NCI-H2196 treated with DMSO at 0.1 percent for 48 hours (cell line): Measurements from ENCODE around the gene AFF3.

Experiments used
- DNase-seq: peaks from one replicate; lab custom pipeline; 2025; ENCODE audit not compliant: unreplicated experiment; lab: John Stamatoyannopoulos, UW

AFF3 gene

GRCh38 chr2:99899058-99899855 is 243.1 kb downstream of the AFF3 start:
- no peak for DNase-seq

DNA sequence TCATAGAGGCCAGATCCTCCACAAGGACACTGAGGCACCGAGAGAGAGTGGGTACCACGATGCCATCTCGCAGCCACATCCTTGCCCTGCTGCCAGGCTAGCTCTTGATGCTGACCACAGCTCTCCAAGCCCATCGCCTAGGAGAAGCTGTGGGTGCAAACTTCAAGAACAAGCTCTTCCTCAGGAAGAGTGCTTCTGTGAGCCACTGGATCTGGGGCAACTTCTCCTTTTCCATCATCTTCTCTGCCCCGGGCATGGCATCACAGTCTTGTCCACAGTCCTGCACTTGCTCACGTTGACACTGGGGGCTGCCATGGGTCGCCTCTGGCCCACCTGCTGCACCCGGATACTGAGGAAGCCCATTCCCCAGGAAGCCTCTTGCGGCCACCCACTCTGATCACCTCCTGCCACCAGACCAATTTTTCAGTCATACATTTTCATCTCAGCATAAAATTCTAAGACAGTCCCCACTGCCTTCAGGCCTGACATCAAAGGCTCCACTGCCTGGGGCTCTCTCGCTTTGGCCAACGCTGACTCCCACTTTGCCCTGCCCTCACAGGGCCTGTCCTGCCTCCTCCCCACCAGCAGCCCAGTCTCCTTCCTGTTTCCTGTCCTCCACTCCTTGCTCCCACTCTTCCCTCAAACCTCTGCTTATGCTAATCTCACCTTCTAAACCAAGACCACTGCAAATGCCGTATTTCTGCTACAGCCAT is 243.9 kb downstream of the AFF3 start:
- DNase-seq: no peak

GRCh38 chr2:99891428-99891780 is 251.0 kb downstream of the AFF3 start:
- no peak for DNase-seq

GRCh38 chr2:99890568-99891427 is 251.6 kb downstream of the AFF3 start:
- DNase-seq: no peak

DNA sequence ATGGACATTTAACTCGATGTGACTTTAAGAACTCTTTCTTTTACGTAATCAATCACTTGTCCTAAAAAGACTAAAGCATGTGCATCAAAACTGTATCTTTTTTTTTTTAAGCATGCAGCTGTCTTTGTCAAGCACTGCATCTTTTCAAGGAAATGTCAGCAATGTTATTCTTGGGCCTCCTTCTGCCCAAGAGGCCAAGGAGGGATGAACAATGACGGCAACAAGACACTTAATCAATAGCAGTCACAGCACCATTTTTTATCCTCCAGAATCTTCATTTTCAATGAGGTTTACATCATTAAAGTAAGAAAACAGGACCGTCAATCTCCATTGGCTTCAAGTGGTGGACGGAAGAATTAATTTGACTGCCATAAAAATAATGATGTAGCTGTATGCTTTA is 253.8 kb downstream of the AFF3 start:
- no peak for DNase-seq

- DNase-seq: no peak
Observed at GRCh38 chr2:99886418-99886817, 256.0 kb downstream of the AFF3 start.

- no peak for DNase-seq
Observed at GRCh38 chr2:99883358-99883757, 259.0 kb downstream of the AFF3 start.

DNA sequence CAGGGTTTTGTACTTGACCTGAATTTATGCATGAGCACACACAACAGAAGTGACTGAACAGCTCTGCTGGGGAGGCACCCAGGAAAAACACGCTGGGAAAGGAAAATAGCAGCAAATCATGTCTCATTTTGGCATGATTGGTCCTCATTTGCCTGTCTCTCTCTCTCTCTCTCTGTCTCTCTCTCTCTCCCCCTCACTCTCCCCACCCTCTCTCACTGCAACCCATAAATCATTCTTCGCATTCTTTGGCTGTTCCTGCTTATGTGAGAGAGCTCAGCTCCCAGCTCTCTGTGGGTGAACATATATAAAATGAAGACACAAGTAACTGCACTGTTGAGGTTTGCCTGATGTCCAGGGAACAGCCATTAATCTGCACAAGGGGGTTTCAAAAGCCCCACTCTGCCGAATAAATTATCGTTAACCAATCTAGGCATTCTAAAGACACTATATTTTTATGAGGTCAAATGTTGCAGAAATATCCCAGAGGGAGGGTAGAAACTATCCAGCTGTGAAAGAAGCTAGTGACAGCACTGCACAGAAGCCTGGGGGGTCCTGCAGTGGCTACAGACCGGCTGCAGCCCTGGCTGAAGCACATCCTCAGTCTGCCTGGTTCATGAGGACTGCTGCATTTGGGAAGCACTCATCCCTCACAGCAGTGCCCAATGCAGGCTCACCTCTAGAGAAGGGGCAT is 260.3 kb downstream of the AFF3 start:
- no peak for DNase-seq

DNA sequence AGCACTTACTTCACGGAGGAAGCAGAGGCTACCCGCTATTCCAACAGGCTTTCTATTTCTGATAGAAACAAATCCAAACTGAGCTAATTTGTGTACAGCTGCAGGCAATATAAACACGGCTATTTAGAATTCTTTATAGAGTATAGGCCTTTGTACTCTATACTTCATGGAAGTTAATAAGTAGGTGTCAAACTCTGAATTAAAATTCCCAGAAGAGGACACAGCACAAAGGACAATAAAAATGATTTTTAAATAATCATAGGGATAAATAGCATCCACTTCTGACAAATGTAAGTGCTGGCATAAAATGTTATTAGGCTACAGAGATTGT is 261.5 kb downstream of the AFF3 start:
- DNase-seq: no peak

GRCh38 chr2:99880148-99880963 is 262.0 kb downstream of the AFF3 start:
- no peak for DNase-seq

DNA sequence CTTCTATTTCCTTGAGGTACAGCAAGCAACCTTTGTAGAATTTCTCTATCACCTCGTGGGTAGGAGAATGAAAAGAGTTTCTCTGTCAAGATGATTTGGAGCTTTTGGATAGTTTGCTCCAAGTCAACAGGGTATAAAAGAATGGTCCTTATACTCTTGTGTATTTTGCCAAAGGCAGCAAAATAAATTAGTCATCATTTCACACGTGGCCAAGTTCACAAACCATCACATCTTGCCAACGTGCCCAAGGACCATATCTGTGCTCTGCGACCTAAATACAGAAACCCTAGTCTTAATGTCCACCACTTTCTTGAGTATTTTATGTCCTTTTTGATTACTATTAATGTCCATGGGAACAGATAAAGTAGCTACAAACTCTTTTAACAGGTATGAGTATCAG is 262.9 kb downstream of the AFF3 start:
- no peak for DNase-seq

DNA sequence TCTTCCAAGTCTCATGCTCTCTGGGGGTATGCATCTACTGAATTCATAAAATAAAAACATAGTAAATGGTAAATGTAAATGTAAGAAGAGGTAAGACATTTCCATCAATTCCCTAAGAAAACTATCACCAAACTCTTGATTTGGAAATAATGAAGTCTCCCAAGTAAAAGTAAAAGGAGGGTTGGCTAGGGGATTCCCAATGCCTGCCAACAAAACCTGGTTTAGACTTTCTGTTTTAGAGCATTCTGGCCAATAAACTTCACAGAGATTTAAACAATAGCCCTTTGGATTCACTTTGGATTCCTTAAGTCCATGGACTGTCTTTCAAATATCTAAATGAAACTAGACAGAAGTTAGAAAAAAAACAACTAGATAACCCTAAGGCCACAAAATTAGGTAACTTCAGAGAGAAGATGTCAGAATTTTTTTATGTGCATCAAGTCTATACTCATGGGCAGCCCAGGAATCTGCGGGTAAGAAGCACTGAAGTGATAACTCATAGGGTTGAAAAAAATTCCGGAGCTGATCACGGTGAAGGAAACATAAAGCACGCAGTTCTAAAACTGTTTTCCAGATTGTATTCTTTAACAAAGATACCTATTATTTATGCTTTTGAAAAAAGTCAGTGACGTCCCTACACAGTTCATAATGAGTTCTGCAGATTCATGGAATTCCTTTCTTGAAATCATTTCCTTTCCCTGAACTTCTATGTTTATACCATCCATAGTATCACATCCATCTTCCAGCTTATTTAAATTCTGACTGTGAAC is 263.6 kb downstream of the AFF3 start:
- DNase-seq: no peak

GRCh38 chr2:99877963-99878362 is 264.4 kb downstream of the AFF3 start:
- no peak for DNase-seq

DNA sequence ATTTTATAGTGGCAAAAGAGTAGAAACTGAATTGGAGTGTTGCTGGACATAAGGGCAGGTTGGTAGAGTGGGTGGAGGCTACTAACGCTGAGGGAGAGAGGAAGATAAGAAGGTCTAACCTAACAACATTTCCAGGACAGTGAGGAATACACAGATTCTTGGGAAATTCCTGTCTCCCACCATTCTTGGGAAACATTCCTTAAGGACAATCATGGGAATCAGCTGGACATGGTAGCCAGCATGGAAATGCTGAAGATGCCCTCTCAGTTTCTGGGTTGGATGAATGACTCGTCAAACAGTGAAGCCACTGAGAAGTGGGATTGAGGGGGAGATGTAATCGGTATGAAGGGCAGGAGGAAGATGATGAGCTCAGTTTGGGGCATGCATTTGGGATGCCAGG is 265.4 kb downstream of the AFF3 start:
- no peak for DNase-seq

DNA sequence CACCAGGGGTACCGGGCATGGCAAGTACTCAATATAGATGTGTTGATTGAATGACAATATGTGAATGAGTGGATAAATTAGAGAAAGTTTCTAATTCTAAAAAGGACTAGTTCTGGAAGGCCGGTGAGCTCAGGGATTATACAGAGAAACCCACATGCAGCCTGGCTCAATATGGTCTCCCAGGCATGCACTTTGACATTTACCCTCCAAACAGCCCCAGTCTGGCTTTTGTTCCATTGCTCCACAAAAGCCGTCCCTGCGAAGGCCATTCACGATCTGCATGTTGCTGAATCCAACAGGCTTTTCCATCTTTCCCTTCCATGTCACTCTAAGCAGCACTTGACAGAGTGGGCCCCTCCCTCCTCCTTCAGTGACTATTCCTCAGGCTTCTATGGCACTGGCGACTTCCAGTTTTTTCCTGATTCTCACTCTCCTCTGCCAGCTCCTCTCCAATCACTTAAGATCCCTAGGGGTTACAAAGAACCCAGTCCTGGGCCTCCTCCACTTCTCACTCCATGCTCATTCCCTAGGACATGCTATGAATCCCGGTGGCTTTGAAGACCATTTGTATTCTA is 266.7 kb downstream of the AFF3 start:
- no peak for DNase-seq

GRCh38 chr2:99868260-99868659 is 274.1 kb downstream of the AFF3 start:
- no peak for DNase-seq

DNA sequence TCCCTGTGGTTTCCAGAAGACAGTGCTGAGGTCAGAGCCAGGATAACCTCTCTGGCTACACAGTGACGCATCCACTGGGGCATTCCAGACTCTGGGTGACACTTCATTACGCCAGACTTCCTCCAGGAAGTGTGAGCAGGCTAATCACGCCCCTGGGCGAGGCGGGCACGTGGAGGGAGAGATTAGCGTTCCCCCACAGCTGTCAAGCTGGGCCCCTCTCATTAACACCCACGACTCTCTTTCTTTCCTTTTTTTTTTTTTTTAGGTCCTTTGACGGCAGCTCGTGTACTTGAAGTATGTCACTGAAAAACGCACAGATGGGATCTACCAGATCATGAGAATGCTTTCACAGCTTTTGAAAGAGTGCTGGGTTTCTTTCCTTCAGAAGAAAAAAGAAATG is 274.6 kb downstream of the AFF3 start:
- no peak for DNase-seq

- DNase-seq: no peak
Observed at GRCh38 chr2:99865818-99866676, 276.3 kb downstream of the AFF3 start.
